ENCODE measurements around the gene ZNF277.
A peak's percentile ranks its signal among the peaks of the same experiment; 100 is the strongest.

The ZNF277 gene

GRCh38 chr7:112206238-112206990 lies at the start of gene ZNF277, which contains the start of gene DOCK4:
TSS of gene ZNF277 (plus strand) at chr7:112206695. CDS start at chr7:112206717, 22 bp downstream.
TSS of gene DOCK4 (minus strand) at chr7:112206399. CDS start at chr7:112206138, 261 bp downstream.
- peak; percentile 98 for DNase-seq (ENCODE audit: low spot score)

DNA sequence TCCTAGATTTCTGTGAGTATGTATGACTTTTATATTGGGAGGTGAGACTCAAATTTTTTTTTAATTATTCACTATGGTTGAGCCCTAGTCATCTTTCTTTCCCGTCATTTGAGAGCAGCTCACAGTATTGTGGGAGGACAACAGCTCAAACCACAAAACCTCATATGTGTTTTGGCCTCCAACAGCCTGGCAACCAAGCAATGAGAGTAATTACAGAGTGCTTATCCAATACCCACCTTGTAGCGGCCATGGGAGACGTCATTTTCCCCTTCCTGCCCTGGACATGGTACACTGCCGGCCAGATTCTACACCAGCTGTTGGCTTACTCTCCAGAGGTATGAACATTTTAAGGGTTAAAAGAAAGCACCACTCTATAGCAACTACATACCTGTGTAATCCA lies 49.4 kb upstream of the ZNF277 start:
- no peak for DNase-seq (ENCODE audit: low spot score)

GRCh38 chr7:112159351-112159750 lies 47.1 kb upstream of the ZNF277 start:
- no peak for DNase-seq (ENCODE audit: low spot score)

- no peak for DNase-seq (ENCODE audit: low spot score)
Measured at GRCh38 chr7:112160130-112160770, 46.2 kb upstream of the ZNF277 start.

GRCh38 chr7:112160771-112161150 lies 45.7 kb upstream of the ZNF277 start:
- no peak for DNase-seq (ENCODE audit: low spot score)

GRCh38 chr7:112161253-112162141 lies 45.0 kb upstream of the ZNF277 start:
- DNase-seq (ENCODE audit: low spot score): no peak

GRCh38 chr7:112162142-112162766 lies 44.2 kb upstream of the ZNF277 start:
- DNase-seq (ENCODE audit: low spot score): peak; percentile 77

- DNase-seq (ENCODE audit: low spot score): no peak
Measured at GRCh38 chr7:112162784-112163506, 43.5 kb upstream of the ZNF277 start.

GRCh38 chr7:112167147-112167546 lies 39.3 kb upstream of the ZNF277 start:
- DNase-seq (ENCODE audit: low spot score): no peak

- DNase-seq (ENCODE audit: low spot score): no peak
Measured at GRCh38 chr7:112168915-112169314, 37.6 kb upstream of the ZNF277 start.

GRCh38 chr7:112171673-112172072 lies 34.8 kb upstream of the ZNF277 start:
- DNase-seq (ENCODE audit: low spot score): no peak

DNA sequence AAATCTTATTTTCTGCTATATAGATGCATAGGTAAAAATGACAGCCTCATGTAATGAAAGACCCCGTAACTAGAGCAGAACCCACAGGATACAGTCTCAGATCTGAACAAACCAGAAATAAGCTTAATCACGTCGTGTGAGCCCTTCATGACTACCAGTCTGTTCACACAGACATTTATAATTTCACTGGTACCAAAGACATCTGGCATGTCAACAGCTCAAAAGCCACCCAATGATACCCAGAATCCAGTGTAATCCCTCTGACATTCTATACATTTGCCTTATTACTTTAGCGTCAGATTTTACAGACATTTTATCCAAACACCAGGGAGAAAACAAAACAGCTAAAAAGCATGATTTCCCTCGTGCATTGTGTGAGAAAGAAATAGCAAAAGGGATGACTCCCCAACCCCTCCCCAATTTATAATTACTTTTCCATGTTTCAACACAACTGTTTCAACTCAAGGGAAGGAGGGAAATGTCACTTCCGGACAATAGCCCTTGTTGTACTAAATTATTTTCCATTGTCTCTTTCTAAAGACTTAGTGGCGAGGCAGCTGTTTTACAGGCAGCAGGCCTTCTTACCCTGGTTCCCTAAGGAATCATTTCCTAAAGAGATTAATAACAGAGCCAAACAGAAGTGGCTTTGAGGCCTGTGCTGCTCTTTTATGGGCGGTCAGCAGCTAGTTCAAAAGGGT lies 33.5 kb upstream of the ZNF277 start:
- DNase-seq (ENCODE audit: low spot score): no peak

- no peak for DNase-seq (ENCODE audit: low spot score)
Measured at GRCh38 chr7:112173568-112173905, 33.0 kb upstream of the ZNF277 start.

DNA sequence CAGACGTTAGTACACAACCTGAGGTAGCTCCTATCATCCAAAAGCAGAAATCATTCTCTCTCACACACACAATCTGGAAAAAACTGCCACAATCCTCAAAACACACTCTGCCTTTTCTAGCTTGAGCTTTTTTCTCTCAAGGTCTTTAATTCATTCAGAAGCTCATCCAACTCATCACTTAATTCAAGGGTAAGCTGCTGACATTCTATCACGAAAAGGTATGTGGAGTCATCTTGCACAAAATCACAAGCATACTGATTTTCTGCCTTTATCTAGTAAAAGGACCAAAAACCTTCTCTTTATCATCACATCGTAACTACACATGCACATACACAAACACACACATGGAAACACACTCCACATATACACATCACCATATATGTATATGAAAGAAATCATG lies 32.3 kb upstream of the ZNF277 start:
- no peak for DNase-seq (ENCODE audit: low spot score)

DNA sequence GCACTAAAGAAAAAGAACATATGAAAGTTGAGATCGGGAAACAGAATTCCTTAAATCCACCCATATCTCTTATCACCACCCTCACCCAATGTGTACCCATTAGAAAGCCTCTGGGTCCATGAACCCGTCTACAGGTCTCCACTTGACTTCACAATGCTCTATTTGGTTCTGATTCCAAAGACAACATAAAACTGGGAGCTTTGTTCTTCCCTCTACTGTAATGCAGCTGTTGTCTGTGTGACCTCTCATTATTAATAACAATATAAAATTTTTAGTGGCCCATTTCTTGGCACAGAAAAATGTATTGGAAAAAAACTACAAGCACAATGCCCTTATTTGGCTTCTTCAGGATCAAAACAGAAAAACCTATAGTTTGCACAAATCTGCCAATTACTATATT lies 30.3 kb upstream of the ZNF277 start:
- DNase-seq (ENCODE audit: low spot score): no peak

- no peak for DNase-seq (ENCODE audit: low spot score)
Measured at GRCh38 chr7:112176693-112177415, 29.6 kb upstream of the ZNF277 start.

- no peak for DNase-seq (ENCODE audit: low spot score)
Measured at GRCh38 chr7:112180223-112180622, 26.3 kb upstream of the ZNF277 start.

DNA sequence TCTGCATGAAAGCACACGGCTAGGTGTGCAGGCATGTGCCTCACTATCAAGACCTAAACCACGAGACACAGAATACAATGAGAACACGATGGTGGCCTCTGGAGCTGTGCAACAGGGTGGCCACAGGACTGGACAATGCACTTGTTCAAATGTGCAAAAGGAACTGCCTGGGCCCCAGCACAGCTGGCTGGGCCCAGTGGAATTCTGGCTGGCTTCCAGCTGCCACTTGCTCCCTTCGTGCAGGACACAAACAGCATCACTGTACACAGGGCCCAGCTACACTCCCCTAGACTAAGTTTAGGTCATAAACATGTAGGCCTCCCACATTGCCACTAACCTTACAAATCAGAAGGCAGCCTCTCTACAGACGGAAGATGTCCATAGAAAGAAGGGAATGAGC lies 23.7 kb upstream of the ZNF277 start:
- DNase-seq (ENCODE audit: low spot score): no peak

- DNase-seq (ENCODE audit: low spot score): no peak
Measured at GRCh38 chr7:112183266-112183665, 23.2 kb upstream of the ZNF277 start.

DNA sequence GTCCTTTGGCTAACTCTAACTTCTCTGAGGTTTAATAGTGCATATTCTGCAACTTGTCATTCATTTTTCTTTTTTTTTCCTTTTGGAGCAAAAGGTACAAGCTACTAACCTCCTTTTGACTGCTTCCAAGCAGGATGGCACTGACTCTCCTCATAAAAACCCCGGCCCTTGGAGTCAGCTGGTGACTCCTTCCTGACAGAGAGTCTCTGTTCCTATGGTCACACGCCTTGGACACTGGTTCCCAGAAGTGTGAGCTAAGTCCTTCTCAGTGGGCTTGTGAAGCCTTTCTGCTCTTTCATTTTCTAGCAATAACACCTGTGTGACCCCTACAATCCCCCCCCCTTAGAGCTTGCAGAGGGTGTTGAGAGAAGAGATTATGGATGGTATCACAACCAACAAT lies 22.0 kb upstream of the ZNF277 start:
- no peak for DNase-seq (ENCODE audit: low spot score)
